SJCRH30 (cell line): Measurements from ENCODE around the gene COL13A1. TPM values are rescaled to one million over a fixed set of nuclear protein-coding genes. Genes with fewer than 3 reads are reported as not detected.
A peak's percentile ranks its signal among the peaks of the same experiment; 100 is the strongest.

Experiments used
- DNase-seq, 2 experiments: peaks; one replicate each; pipeline ENCODE4 v3.0.0-alpha.2; 2015 to 2020
- H3K27ac ChIP-seq: fragments of 250-450 bp; sonication (Bioruptor Pico); 2 replicates; pipeline ENCODE4 v1.5.1; 2020; ENCODE audit warnings: mild to moderate bottlenecking, moderate library complexity
- H3K27me3 ChIP-seq: fragments of 250-450 bp; sonication (Bioruptor Pico); 2 replicates; pipeline ENCODE4 v1.5.1; 2020; ENCODE audit warnings: mild to moderate bottlenecking, moderate library complexity
- H3K36me3 ChIP-seq: fragments of 250-450 bp; sonication (Bioruptor Pico); 2 replicates; pipeline ENCODE4 v1.5.1; 2020; ENCODE audit warnings: mild to moderate bottlenecking, moderate library complexity
- H3K4me1 ChIP-seq: fragments of 250-450 bp; sonication (Bioruptor Pico); 2 replicates; pipeline ENCODE4 v1.5.1; 2020; ENCODE audit warnings: mild to moderate bottlenecking, moderate library complexity
- H3K4me3 ChIP-seq: fragments of 250-450 bp; sonication (Bioruptor Pico); 2 replicates; pipeline ENCODE4 v1.5.1; 2020; ENCODE audit warnings: mild to moderate bottlenecking, moderate library complexity
- H3K9me3 ChIP-seq: fragments of 250-450 bp; sonication (Bioruptor Pico); replicated peaks from 2 replicates; pipeline ENCODE4 v1.5.1; 2020; ENCODE audit warnings: mild to moderate bottlenecking, moderate library complexity
- total RNA-seq: library from RNA; depleted of rRNA; stranded (reverse); fragments of >200 nt; shearing (Covaris generic); gene quantifications from 2 replicates; pipeline ENCODE4 v1.2.3, GENCODE V29; 2014

Gene COL13A1
- total RNA-seq, 1 experiment from 2014 or later, result 0.26 TPM

DNA sequence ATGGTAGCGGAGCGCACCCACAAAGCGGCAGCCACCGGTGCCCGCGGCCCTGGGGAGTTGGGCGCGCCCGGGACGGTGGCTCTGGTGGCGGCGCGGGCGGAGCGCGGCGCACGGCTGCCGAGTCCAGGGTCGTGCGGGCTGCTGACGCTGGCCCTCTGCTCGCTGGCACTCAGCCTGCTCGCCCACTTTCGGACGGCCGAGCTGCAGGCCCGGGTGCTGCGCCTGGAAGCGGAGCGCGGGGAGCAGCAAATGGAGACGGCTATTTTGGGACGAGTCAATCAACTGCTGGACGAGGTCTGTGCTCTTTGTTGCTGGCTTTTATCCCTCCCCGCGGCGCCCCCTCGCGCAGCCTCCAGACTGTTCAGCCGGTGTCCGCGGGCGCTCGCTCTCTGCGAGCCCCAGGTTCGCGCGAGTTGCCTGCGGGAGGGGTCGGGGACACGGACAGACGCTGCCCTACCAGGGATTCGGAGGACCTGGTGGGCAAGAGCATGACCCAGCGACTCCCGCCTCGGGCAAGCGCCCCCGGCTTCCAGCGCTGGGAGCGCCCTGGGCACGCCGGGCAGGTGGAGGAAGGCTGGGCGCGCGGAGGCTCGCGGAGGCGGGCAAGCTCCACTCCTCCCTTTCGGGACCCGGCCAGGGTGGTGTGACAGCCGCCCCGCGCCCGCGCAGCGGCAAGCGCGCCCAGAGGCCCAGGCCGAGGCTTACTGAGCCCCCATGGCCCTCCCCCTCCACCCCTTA, 887 bp downstream of the COL13A1 start:
- Histone ChIP-seq H3K27ac (no peak overlapping the region), H3K9me3 (no peaks in the 10 kb centered on the region), H3K4me1 (no peaks in the 10 kb centered on the region), H3K4me3 (peak overlapping the region; percentile 46), H3K36me3 (no peaks in the 10 kb centered on the region), H3K27me3 (0 out of 2 replicates have a peak, but pooled peaks cover 3% of the 10 kb centered on the region)
- peak; percentile 19 to 42 for DNase-seq

DNA sequence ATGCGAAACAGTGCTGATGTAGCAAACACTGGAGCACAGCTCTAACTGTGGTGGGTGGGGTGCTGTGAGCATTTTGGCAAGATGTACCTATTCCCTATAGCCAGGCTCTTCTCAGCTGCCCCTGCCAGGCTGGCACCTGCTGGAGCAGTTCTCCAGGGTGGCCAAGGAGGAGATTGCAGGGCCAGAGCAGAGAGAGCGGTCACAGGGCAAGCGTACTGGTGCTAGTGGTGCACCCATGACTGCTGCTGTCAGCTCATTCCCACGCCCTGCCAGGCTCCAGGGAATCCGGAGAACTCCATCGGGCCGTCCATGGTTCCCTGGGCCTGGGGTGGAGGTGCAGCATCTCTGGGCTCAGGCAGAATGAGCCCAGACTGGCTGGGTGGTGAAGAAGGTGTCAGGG, 2.1 kb downstream of the COL13A1 start:
- no peak for DNase-seq
- Histone ChIP-seq H3K27ac (no peak overlapping the region), H3K27me3 (0 out of 2 replicates have a peak, but pooled peaks cover 3% of the 10 kb centered on the region), H3K9me3 (no peaks in the 10 kb centered on the region), H3K4me1 (no peaks in the 10 kb centered on the region), H3K36me3 (no peaks in the 10 kb centered on the region), H3K4me3 (no peak overlapping the region)

DNA sequence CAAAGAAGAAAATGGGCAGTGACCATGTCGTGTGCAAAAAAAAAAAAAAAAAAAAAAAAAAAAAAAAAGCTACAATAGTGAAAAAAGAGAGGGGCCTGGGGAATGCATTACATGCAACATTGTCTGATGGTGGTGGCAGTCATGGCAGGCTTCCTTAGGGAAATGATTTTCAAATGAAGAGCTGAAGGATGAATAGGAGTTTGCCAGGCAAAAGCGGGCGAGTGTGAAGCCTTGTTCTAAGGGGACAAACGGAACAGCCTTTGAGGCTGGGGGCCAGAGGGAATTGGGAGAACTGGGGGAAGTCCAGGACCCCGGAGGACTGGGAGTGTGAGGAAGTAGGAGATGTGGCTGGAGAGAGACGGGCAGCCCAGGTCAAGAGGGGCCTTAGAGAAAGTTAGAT, 3.1 kb downstream of the COL13A1 start:
- H3K27me3 ChIP-seq, result 0 out of 2 replicates have a peak, but pooled peaks cover 3% of the 10 kb centered on the region
- no peak overlapping the region for H3K4me3 ChIP-seq
- no peak for DNase-seq
- no peaks in the 10 kb centered on the region for H3K36me3 ChIP-seq
- no peaks in the 10 kb centered on the region for H3K4me1 ChIP-seq
- no peaks in the 10 kb centered on the region for H3K9me3 ChIP-seq
- H3K27ac ChIP-seq, result no peak overlapping the region

DNA sequence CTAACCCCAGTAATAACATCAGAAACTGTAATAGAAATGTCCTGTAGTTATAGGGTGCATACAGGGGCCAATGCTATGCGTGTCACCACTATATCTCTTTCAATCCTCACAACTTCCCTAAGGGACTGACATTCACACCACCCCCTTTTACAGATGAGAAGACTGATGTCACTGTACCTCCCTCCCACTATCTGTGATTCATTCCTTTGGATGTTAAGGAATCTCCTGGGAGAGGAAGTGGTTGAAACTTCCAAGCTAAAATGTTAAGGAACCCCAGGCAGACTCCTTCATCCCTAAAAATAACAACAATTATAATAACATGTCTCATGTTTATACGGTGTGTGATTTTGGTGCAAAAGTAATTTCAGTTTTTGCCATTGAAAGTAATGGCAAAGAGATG, 5.4 kb downstream of the COL13A1 start:
- no peak for DNase-seq
- no peaks in the 10 kb centered on the region for H3K4me1 ChIP-seq
- no peaks in the 10 kb centered on the region for H3K27me3 ChIP-seq
- no peak overlapping the region for H3K4me3 ChIP-seq
- H3K36me3 ChIP-seq, result no peaks in the 10 kb centered on the region
- H3K27ac ChIP-seq, result no peak overlapping the region
- no peaks in the 10 kb centered on the region for H3K9me3 ChIP-seq

DNA sequence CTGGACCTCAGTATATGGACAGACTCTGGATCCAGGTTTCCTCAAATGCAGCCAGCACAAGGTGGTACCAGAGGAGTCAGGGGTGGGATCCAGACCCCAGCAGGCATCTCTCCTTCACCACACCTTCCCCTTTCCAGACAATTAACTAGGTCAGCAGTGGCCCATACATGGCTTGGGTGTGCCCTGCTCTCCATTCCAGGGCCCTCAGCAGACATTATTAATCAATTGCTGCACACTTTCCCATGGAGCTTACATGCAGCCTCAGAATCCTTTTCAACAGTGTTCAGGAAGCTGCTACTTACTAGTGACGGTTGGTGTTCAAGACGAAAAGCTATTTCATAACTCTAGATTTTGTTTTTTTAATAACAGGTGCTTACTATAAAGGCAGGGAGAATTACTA, 6.0 kb downstream of the COL13A1 start:
- Histone ChIP-seq H3K4me3 (no peak overlapping the region), H3K36me3 (no peaks in the 10 kb centered on the region), H3K9me3 (no peaks in the 10 kb centered on the region), H3K27me3 (no peaks in the 10 kb centered on the region), H3K27ac (no peak overlapping the region), H3K4me1 (no peaks in the 10 kb centered on the region)
- peak in 1 of 2 experiments; percentile 24 for DNase-seq

DNA sequence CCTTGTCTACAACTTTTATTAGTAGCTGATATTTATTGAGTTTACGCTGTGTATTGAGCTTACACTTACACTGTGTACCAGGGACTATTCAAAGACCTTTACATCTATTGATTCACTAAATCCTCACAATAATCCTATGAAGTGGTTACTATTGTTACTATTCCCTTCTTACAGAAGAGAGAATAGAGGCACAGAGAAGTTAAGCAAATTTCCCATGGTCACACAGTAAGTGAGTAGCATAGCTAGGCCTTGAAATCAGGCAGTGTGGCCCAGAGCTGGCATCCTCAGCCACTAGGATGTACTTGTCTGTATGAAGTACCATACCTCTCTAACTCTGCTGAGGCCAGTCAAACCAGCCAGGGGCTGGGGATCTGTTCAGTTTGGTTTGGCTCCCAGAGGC, 7.6 kb downstream of the COL13A1 start:
- Histone ChIP-seq H3K4me3 (no peak overlapping the region), H3K27ac (no peak overlapping the region), H3K36me3 (no peaks in the 10 kb centered on the region), H3K4me1 (no peaks in the 10 kb centered on the region), H3K27me3 (no peaks in the 10 kb centered on the region), H3K9me3 (no peaks in the 10 kb centered on the region)
- no peak for DNase-seq

DNA sequence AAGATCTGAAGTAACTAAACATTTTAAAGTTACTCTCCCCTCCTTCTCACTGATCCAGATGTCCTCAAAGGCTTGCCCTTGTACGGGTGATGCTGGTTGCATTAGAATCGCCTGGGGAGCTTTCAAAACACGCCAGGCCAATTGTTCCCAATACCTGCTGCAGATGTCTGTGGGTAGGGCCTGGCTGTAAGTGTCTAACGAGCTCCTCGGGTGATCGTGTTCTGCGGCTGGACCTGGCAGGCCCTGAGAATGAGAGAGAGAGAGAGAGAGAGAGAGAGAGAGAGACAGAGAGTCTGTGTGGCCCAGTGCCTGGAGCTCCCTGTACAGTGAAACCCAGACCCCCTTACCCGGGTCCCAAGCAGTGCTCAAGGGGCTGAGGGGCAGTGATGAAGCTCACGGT, 8.4 kb downstream of the COL13A1 start:
- H3K4me3 ChIP-seq, result no peak overlapping the region
- no peaks in the 10 kb centered on the region for H3K4me1 ChIP-seq
- DNase-seq, result no peak
- H3K27me3 ChIP-seq, result no peaks in the 10 kb centered on the region
- no peaks in the 10 kb centered on the region for H3K9me3 ChIP-seq
- H3K27ac ChIP-seq, result no peak overlapping the region
- H3K36me3 ChIP-seq, result no peaks in the 10 kb centered on the region

DNA sequence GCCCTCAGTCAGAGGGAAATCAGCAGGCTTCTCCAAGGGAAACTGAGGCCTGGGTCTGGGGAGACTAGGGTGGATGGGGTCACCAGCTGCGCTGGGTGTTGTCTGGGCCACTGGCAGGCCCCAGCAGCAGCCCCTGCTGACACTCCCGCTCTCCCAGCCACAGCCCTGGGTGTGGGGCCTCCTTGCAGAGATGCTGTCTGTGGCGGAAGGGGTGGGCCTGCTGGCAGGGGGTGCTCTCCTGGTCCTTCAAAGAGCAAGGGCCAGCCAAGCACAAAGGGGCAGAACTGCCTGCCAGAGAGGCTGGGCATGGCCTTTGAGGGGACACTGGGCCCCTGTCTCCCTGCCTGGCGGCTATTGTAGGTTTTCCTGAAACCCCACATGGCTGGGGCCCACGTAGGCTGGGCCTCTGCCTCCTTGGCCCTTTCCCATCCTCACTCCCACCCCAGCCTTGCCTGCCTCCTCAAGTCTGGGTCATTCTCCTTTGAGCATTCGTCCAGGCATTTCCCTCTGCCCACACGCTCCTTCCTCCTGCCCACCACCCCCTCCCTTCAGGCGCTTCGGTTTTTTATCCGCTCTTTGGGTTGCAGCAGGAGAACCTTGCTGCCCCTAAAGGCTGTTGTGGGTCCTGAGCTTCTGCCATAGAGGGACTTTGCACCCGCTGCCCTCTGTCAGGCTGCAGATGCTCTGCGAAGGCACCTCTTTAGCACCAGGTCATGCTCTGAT, 9.1 kb downstream of the COL13A1 start:
- no peak for DNase-seq
- no peaks in the 10 kb centered on the region for H3K27me3 ChIP-seq

DNA sequence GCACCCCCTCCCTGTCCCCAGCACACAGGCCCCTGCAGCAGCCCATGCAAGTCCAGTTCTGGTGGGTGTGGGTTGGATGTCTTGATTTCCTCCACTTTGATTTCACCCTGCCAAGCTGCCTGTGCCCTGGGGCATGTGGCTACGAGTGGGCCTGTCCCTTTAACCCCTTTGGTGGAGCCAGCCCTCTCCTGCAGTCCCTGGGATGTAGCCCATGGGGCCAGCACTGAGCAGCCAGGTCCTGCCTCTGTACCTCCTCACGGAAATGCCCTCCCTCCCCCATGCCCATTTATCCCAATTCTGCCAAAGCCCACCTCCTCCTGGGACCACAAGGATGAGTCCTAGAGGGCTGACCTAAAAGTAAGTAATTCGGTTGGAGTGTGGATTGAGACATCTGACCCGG, 11.9 kb downstream of the COL13A1 start:
- H3K36me3 ChIP-seq, result no peaks in the 10 kb centered on the region
- DNase-seq, result no peak
- H3K9me3 ChIP-seq, result no peaks in the 10 kb centered on the region
- H3K27ac ChIP-seq, result no peak overlapping the region
- no peaks in the 10 kb centered on the region for H3K27me3 ChIP-seq
- H3K4me1 ChIP-seq, result no peaks in the 10 kb centered on the region
- H3K4me3 ChIP-seq, result no peak overlapping the region

More for the DNA sequence above, 9.1 kb downstream of the COL13A1 start:
- Histone ChIP-seq H3K27ac (no peak overlapping the region), H3K4me1 (no peaks in the 10 kb centered on the region), H3K9me3 (no peaks in the 10 kb centered on the region), H3K36me3 (no peaks in the 10 kb centered on the region), H3K4me3 (no peak overlapping the region)

DNA sequence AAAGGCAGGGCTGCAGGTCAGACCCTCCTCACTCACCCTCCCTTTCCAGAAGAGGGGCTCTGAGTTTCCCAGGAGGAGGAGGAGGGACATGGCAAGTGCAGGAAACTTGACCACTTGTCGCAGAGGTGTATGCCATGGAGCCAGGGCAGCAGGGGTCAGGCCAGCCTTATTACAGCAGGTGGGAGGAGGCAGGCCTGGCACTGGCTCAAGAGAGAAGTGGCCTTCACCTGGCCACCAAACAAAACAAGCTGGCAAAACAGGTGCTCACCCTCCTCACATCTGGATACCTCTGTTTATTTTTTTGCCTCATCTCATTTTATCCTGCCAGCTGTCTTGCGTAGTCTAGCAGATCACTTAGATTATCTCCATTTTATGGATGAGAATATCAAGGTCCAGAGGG, 12.5 kb downstream of the COL13A1 start:
- Histone ChIP-seq H3K9me3 (no peaks in the 10 kb centered on the region), H3K27me3 (no peaks in the 10 kb centered on the region), H3K4me1 (no peaks in the 10 kb centered on the region), H3K4me3 (no peak overlapping the region), H3K36me3 (no peaks in the 10 kb centered on the region), H3K27ac (no peak overlapping the region)
- no peak for DNase-seq

DNA sequence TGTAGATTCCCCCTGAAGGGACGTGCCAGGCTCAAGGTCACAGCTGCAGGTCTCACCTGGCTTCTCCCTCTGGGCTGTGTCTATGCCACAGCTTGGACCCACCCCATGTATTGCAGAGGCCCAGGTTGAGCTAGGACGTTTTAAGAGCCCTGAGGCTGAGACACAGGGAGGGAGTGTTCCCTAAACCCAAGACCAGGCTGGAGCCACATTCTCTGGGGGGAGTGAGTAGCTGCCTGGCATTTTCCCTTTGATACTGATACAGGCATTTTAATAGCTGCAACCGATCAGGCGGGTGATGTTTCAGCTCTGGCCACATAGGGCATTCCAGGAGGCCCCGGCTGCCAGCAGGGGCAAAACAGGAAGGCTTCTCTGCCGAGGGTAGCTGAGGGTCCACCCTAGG, 13.4 kb downstream of the COL13A1 start:
- Histone ChIP-seq H3K4me3 (no peak overlapping the region), H3K27me3 (no peaks in the 10 kb centered on the region), H3K9me3 (no peaks in the 10 kb centered on the region), H3K36me3 (no peaks in the 10 kb centered on the region), H3K4me1 (no peaks in the 10 kb centered on the region), H3K27ac (no peak overlapping the region)
- no peak for DNase-seq

DNA sequence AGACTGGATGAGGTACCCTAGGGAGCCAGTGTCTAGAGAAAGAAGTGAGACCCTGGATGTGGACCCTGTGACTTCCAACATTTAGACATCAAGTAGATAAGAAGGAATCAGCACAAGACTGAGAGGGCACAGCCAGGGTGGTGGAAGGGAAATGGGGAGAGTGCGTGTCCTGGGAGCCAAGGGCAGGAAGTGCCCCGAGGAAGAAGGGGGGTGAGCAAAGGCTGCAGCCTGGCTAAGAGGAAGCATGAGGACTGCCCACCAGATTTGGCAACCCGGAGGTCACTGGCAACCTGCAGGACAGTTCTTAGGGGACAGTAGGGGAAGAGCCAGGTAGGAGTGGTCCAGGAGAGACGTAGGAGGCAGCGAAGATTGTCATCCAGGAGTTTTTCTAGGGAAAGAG, 14.8 kb downstream of the COL13A1 start:
- no peaks in the 10 kb centered on the region for H3K27me3 ChIP-seq
- no peak overlapping the region for H3K27ac ChIP-seq
- no peaks in the 10 kb centered on the region for H3K4me1 ChIP-seq
- DNase-seq, result no peak
- H3K4me3 ChIP-seq, result no peak overlapping the region
- H3K36me3 ChIP-seq, result no peaks in the 10 kb centered on the region
- H3K9me3 ChIP-seq, result no peaks in the 10 kb centered on the region

DNA sequence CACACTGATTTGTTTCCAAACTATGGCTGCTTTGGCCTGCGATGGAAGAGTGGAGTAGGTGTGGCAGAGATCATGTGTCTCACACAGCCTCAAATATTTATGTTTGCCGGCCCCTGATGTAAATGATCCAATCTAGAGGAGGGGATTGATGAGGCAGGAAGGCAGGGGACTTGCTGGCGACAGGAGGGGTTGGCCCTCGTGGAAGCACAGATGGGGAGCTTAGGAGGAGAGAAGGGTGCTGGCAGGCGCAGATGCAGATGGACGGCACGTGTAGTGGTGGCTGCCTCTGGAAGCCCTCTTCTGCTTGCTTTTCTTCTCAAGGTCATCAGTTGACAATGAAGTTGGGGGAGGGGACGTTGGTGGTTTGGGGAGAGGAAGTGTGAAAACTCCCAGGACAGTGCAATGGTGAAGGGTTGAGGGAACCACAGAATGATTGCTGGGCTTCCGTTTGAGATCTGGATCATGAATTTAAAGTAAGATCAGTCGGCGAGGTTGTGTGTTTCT, 15.4 kb downstream of the COL13A1 start:
- DNase-seq, result no peak
- no peaks in the 10 kb centered on the region for H3K36me3 ChIP-seq
- H3K4me3 ChIP-seq, result no peak overlapping the region
- no peaks in the 10 kb centered on the region for H3K4me1 ChIP-seq
- H3K27ac ChIP-seq, result no peak overlapping the region
- H3K27me3 ChIP-seq, result no peaks in the 10 kb centered on the region
- no peaks in the 10 kb centered on the region for H3K9me3 ChIP-seq

DNA sequence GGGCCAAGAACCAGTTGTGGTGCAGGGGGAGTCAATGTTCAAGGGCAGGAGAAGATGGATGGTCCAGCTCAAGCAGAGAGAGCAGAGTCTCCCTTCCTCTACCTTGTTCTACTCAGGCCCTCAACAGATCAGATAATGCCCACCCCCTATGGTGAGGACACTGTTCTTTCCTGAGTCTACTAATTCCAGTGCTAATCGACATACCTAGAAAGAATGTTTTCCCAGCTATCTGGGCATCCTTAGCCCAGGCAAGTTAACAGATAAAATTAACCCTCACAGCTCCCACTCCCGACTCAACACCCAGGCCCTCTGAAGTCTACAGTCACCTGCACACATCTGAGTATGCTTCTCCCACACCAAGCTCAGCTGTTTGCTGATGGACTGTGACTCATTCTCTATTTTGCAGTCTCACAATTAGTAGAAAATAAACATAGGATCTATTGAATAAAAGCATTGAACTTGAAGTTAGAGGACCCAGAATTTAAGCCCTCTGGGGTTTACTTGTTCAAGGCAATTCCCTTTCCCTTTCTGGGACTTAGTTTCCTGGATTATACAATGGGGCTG, 17.1 kb downstream of the COL13A1 start:
- no peak for DNase-seq
- Histone ChIP-seq H3K36me3 (no peaks in the 10 kb centered on the region), H3K4me3 (no peak overlapping the region), H3K9me3 (no peaks in the 10 kb centered on the region), H3K4me1 (no peaks in the 10 kb centered on the region), H3K27ac (no peak overlapping the region), H3K27me3 (no peaks in the 10 kb centered on the region)

DNA sequence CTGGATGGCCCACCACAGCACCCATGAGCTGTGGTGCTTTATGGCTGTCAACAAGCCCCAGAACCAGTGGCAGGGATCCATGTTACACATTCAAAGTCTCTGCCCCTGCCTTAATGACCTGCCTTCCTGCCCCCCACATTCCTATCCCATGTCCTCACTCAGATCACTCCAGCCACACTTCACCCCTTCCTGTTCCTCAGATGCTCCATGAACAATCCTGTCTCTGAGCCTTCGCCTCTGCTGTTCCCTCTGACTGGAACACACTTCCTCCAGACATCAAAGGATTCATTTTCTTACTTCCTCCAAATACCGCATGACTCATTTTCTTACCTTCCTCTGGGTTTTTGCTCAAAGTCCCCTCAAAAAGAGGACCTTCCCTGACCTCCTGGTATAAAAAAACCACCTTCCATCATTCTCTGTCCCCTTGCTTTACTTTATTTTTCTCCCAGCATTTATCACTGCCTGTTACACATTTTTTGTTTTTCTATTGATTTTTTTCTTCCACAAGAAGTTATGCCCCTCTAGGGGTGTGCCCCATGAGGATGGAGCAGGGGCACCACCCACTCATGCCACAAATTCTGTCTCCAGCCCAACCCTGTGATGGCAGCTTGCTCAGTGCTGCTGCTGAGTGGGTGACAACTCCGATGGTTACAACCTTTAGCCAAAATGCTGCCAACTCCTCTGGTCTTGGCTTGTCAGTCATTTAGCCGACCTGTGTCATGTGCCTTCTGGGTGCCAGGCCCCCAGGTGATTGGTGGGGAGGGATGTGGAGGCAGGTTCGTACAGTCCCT, 18.2 kb downstream of the COL13A1 start:
- Histone ChIP-seq H3K27ac (no peak overlapping the region), H3K9me3 (no peaks in the 10 kb centered on the region), H3K4me1 (no peaks in the 10 kb centered on the region), H3K4me3 (no peak overlapping the region), H3K27me3 (no peaks in the 10 kb centered on the region), H3K36me3 (no peaks in the 10 kb centered on the region)
- no peak for DNase-seq
